CD14-positive monocyte (primary cell): Measurements from ENCODE around the gene COL4A2. TPM values are rescaled to one million over a fixed set of nuclear protein-coding genes. Genes with fewer than 3 reads are reported as not detected.

Experiments used
- DNase-seq, 3 donors: peaks; one replicate each; pipeline ENCODE4 v3.0.0-alpha.2; 2011 to 2022
- H2AFZ ChIP-seq: 2 replicates; pipeline ENCODE4 v1.6.0; 2012; ENCODE audit warnings: mild to moderate bottlenecking, low read depth, low read length, inconsistent platforms; ENCODE audit not compliant: insufficient read depth, poor library complexity, severe bottlenecking
- H3K27ac ChIP-seq, 2 donors: 1 replicate in 1 of 2; 2 replicates in 1 of 2; pipeline ENCODE4 v1.5.1; 2012 to 2013; ENCODE audit warnings: low read length in 2 of 2, control low read depth in 1 of 2, inconsistent platforms in 1 of 2, low read depth in 1 of 2, mild to moderate bottlenecking in 1 of 2
- H3K27me3 ChIP-seq, 2 donors: one replicate each; pipeline versions ENCODE4 v1.6.0 to v1.6.1; 2011 to 2013; ENCODE audit warnings: low read length in 2 of 2; ENCODE audit not compliant: control insufficient read depth in 2 of 2, insufficient read depth in 2 of 2
- H3K36me3 ChIP-seq, 2 donors: replicated peaks in 1 of 2; 1 replicate in 1 of 2; 2 replicates in 1 of 2; pipeline versions ENCODE4 v1.5.1 to v1.6.1; 2012 to 2013; ENCODE audit warnings: low read length in 2 of 2, control low read depth in 1 of 2, inconsistent platforms in 1 of 2, mild to moderate bottlenecking in 1 of 2; ENCODE audit not compliant: insufficient read depth in 2 of 2, control insufficient read depth in 1 of 2
- H3K4me1 ChIP-seq, 2 donors: 1 replicate in 1 of 2; 2 replicates in 1 of 2; pipeline versions ENCODE4 v1.5.1 to v1.6.1; 2012 to 2013; ENCODE audit warnings: low read length in 2 of 2, control low read depth in 1 of 2, inconsistent platforms in 1 of 2, mild to moderate bottlenecking in 1 of 2, moderate library complexity in 1 of 2; ENCODE audit not compliant: insufficient read depth in 2 of 2, control insufficient read depth in 1 of 2
- H3K4me2 ChIP-seq: replicated peaks from 2 replicates; pipeline ENCODE3; 2012; ENCODE audit warnings: low read length, moderate library complexity, mild to moderate bottlenecking; ENCODE audit not compliant: poor library complexity, severe bottlenecking; ENCODE audit errors: extremely low read depth
- H3K4me3 ChIP-seq, 3 experiments: fragments of 200-600 bp in 1 of 3; sonication (generic) in 1 of 3; replicated peaks in 1 of 3; 1 replicate in 2 of 3; 2 replicates in 1 of 3; pipeline ENCODE4 v1.5.1; 2011 to 2013; ENCODE audit warnings: low read length in 3 of 3, mild to moderate bottlenecking in 3 of 3, control low read depth in 2 of 3, low read depth in 2 of 3, inconsistent platforms in 1 of 3, moderate library complexity in 1 of 3
- H3K79me2 ChIP-seq: 2 replicates; pipeline ENCODE4 v1.6.0; 2012; ENCODE audit warnings: mild to moderate bottlenecking, control low read depth, inconsistent platforms, low read length, moderate library complexity; ENCODE audit not compliant: insufficient read depth
- H3K9ac ChIP-seq: 2 replicates; pipeline ENCODE4 v1.6.0; 2017; ENCODE audit warnings: low read length, mild to moderate bottlenecking; ENCODE audit not compliant: insufficient read depth, poor library complexity, severe bottlenecking
- H3K9me3 ChIP-seq, 2 donors: replicated peaks in 1 of 2; 1 replicate in 1 of 2; 2 replicates in 1 of 2; pipeline versions ENCODE4 v1.5.1 to v1.6.1; 2012 to 2013; ENCODE audit warnings: low read length in 2 of 2, control low read depth in 1 of 2; ENCODE audit not compliant: control insufficient read depth in 1 of 2, insufficient read depth in 1 of 2
- H4K20me1 ChIP-seq: 2 replicates; pipeline ENCODE4 v1.6.0; 2012; ENCODE audit warnings: mild to moderate bottlenecking, low read length, control low read depth, moderate library complexity; ENCODE audit not compliant: insufficient read depth
- H3K27ac Mint-ChIP-seq, 7 donors: one replicate each; pipeline ENCODE4 v1.8.0; 2020; ENCODE audit warnings: mild to moderate bottlenecking in 7 of 7, mixed read lengths in 7 of 7, moderate library complexity in 6 of 7, inconsistent platforms in 2 of 7
- H3K27me3 Mint-ChIP-seq, 3 donors: one replicate each; pipeline ENCODE4 v1.8.0; 2021 to 2022; ENCODE audit warnings: low read depth in 3 of 3, mild to moderate bottlenecking in 3 of 3, mixed read lengths in 3 of 3, moderate library complexity in 3 of 3, inconsistent platforms in 1 of 3
- H3K36me3 Mint-ChIP-seq, 2 donors: one replicate each; pipeline ENCODE4 v1.8.0; 2020; ENCODE audit warnings: mixed read lengths in 2 of 2, inconsistent platforms in 1 of 2, mild to moderate bottlenecking in 1 of 2
- H3K4me1 Mint-ChIP-seq: one replicate; pipeline ENCODE4 v1.8.0; 2020; ENCODE audit warnings: mild to moderate bottlenecking, mixed read lengths
- H3K4me3 Mint-ChIP-seq, 2 donors: one replicate each; pipeline ENCODE4 v1.8.0; 2020; ENCODE audit warnings: mild to moderate bottlenecking in 2 of 2, mixed read lengths in 2 of 2, moderate library complexity in 1 of 2
- H3K9me3 Mint-ChIP-seq, 7 donors: one replicate each; pipeline ENCODE4 v1.8.0; 2020 to 2022; ENCODE audit warnings: mixed read lengths in 7 of 7, mild to moderate bottlenecking in 6 of 7, moderate library complexity in 6 of 7, inconsistent platforms in 2 of 7
- CTCF ChIP-seq: fragments of 200-600 bp; IDR thresholded peaks from one replicate; pipeline ENCODE4 v1.8.0; 2022; ENCODE audit warnings: antibody characterized with exemption, mild to moderate bottlenecking
- WGBS: methylation state at CpG from one replicate; pipeline ENCODE4 v1.1.5; 2013; ENCODE audit warnings: missing lambda C conversion rate; ENCODE audit not compliant: insufficient coverage; 5-methylcytosine and 5-hydroxymethylcytosine counted together
- intact Hi-C, 2 donors: fragments of 100-400 bp; cut with micrococcal nuclease; formaldehyde crosslinking; loops; one replicate each; pipeline versions ENCODE4 v1.15.0 to v1.15.1; 2023
- polyA plus RNA-seq, 3 donors: library from polyadenylated mRNA; depleted of rRNA in 1 of 3; unstranded in 2 of 3; stranded (reverse) in 1 of 3; fragments of 300-500 nt in 2 of 3; fragments of >200 nt in 1 of 3; fragmentation: Illumina TruSeq in 2 of 3; gene quantifications; 1 replicate in 2 of 3; 2 replicates in 1 of 3; pipeline ENCODE4 v1.2.3, GENCODE V29; 2012 to 2021

COL4A2 gene
- polyA plus RNA-seq, 3 donors = not detected

- Mint-ChIP-seq H3K4me1 (no peaks in the 10 kb centered on the region), H3K27ac (no peak overlapping the region), H3K4me3 (no peak overlapping the region), H3K36me3 (no peaks in the 10 kb centered on the region), H3K27me3 (peaks cover 28 to 62% (median 29%) of the 10 kb centered on the region in 3 donors), H3K9me3 (peaks cover 3 to 28% (median 16%) of the 10 kb centered on the region in 7 donors)
- DNase-seq = no peak
- Histone ChIP-seq H3K4me3 (no peak overlapping the region), H3K9ac (no peak overlapping the region), H4K20me1 (no peaks in the 10 kb centered on the region), H3K4me1 (no peaks in the 10 kb centered on the region), H3K27me3 (peaks cover 8 to 18% of the 10 kb centered on the region in 2 donors), H3K36me3 (no peaks in the 10 kb centered on the region), H2AFZ (no peak overlapping the region), H3K79me2 (no peaks in the 10 kb centered on the region), H3K9me3 (peaks cover 0 to 11% of the 10 kb centered on the region in 2 donors), H3K27ac (no peak overlapping the region), H3K4me2 (no peak overlapping the region)
- intact Hi-C loops = no loop called here
- 97% methylated on average over 4 of the region's 6 CpGs for WGBS
- TF ChIP-seq CTCF = no peak
Measured at GRCh38 chr13:110391273-110391672, 84.2 kb downstream of the COL4A2 start.

DNA sequence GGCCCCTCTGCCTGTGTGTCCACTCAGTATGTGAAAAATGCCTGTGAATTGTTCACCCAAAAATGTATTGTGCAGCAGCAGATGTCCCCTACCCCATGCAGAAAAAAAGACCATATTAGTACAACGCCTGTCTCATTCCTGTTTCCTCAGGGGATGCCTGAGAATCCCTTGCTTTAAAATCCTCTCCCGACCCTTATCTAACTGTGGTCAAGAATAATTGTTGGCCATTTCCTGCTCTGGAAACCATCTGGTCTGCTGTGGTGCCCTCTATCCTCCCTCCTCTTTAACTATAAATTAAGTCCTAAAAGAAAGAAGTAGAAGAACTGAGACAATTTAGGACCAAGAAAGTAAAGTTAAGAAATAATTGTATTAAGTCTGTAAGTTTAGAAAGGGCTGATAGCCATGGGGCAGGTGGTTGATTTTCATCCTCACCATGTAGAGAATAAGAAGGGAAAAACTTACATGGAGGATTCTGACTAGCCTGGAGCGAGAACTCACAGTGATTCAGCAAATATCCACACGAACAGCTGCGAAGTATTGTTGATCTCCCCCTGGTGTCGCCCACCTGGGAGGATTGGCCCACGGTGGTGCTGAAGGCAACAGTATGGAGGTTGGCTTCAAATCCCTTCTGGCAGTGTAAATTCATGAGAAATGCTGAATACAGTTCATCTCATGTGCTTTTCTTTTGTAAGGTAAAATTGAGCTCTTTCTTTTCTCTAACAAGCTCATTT is 85.6 kb downstream of the COL4A2 start:
- no peak overlapping the region for H3K27ac Mint-ChIP-seq
- Histone ChIP-seq H2AFZ (no peak overlapping the region), H3K79me2 (no peaks in the 10 kb centered on the region), H3K9ac (no peak overlapping the region), H3K27me3 (peaks cover 4 to 11% of the 10 kb centered on the region in 2 donors), H3K36me3 (no peaks in the 10 kb centered on the region), H3K4me3 (no peak overlapping the region), H3K4me2 (no peak overlapping the region), H4K20me1 (no peaks in the 10 kb centered on the region), H3K27ac (no peak overlapping the region), H3K9me3 (peaks cover 0 to 7% of the 10 kb centered on the region in 2 donors), H3K4me1 (no peaks in the 10 kb centered on the region)
- no peaks in the 10 kb centered on the region for H3K36me3 Mint-ChIP-seq
- H3K4me1 Mint-ChIP-seq = no peaks in the 10 kb centered on the region
- intact Hi-C loops = no loop called here
- 0% methylated on average over 2 of the region's 7 CpGs for WGBS
- peaks cover 3 to 24% (median 13%) of the 10 kb centered on the region in 7 donors for H3K9me3 Mint-ChIP-seq
- H3K4me3 Mint-ChIP-seq = no peak overlapping the region
- H3K27me3 Mint-ChIP-seq = peaks cover 32 to 58% (median 33%) of the 10 kb centered on the region in 3 donors
- DNase-seq = no peak
- no peak for TF ChIP-seq CTCF
